Karpas-422 (cell line): Measurements from ENCODE around the gene PTH2. TPM values are rescaled to one million over a fixed set of nuclear protein-coding genes. Genes with fewer than 3 reads are reported as not detected.
A peak's percentile ranks its signal among the peaks of the same experiment; 100 is the strongest.

Experiments
- DNase-seq: peaks from one replicate; pipeline ENCODE4 v3.0.0-alpha.2; 2015
- H2AFZ ChIP-seq: fragments of 200-600 bp; sonication (generic); 2 replicates; pipeline ENCODE4 v1.6.1; 2014; ENCODE audit warnings: antibody characterized with exemption, low read length, mixed read lengths
- H3K27ac ChIP-seq: fragments of 200-600 bp; sonication (generic); 2 replicates; pipeline ENCODE4 v1.5.1; 2014; ENCODE audit warnings: mild to moderate bottlenecking, low read length, moderate library complexity
- H3K27me3 ChIP-seq: fragments of 200-600 bp; sonication (generic); 2 replicates; pipeline ENCODE4 v1.6.1; 2014; ENCODE audit warnings: low read length, mixed read lengths
- H3K36me3 ChIP-seq: fragments of 200-600 bp; sonication (generic); 2 replicates; pipeline ENCODE4 v1.6.1; 2014; ENCODE audit warnings: low read length, mixed read lengths; ENCODE audit not compliant: insufficient read depth
- H3K4me1 ChIP-seq: fragments of 200-600 bp; sonication (generic); 2 replicates; pipeline ENCODE4 v1.6.1; 2014; ENCODE audit warnings: mild to moderate bottlenecking, low read length, mixed read lengths
- H3K4me2 ChIP-seq: fragments of 200-600 bp; sonication (generic); 2 replicates; pipeline ENCODE4 v1.6.1; 2014; ENCODE audit warnings: low read length, low read depth, mild to moderate bottlenecking; ENCODE audit not compliant: poor library complexity, severe bottlenecking
- H3K4me3 ChIP-seq: fragments of 200-600 bp; sonication (generic); 2 replicates; pipeline ENCODE4 v1.5.1; 2014; ENCODE audit warnings: mild to moderate bottlenecking, antibody characterized with exemption, low read length, mixed read lengths
- H3K79me2 ChIP-seq: fragments of 200-600 bp; sonication (generic); 2 replicates; pipeline ENCODE4 v1.6.1; 2014; ENCODE audit warnings: mild to moderate bottlenecking, low read length, mixed read lengths
- H3K9ac ChIP-seq: fragments of 200-600 bp; sonication (generic); 2 replicates; pipeline ENCODE4 v1.6.0; 2014; ENCODE audit warnings: low read length
- H3K9me2 ChIP-seq: fragments of 200-600 bp; sonication (generic), shearing (Covaris generic); replicated peaks from 2 replicates; pipeline ENCODE4 v1.6.0; 2014; ENCODE audit warnings: mild to moderate bottlenecking, low read length, moderate library complexity; ENCODE audit not compliant: insufficient read depth
- H3K9me3 ChIP-seq: fragments of 300-700, 200-600 bp; sonication (generic); 2 replicates; pipeline ENCODE4 v1.6.1; 2014; ENCODE audit warnings: low read length, mixed read lengths
- H4K20me1 ChIP-seq: fragments of 200-600 bp; sonication (generic); 2 replicates; pipeline ENCODE4 v1.6.1; 2014; ENCODE audit warnings: mild to moderate bottlenecking, antibody characterized with exemption, low read length, low read depth; ENCODE audit not compliant: insufficient read depth
- total RNA-seq: library from RNA; depleted of rRNA; stranded (reverse); fragments of >200 nt; shearing (Covaris generic); gene quantifications from 2 replicates; pipeline ENCODE4 v1.2.3, GENCODE V29; 2014; ENCODE audit warnings: low replicate concordance

PTH2 gene
- total RNA-seq, 1 experiment from 2014 or later: not detected

GRCh38 chr19:49408816-49409440 lies 14.3 kb downstream of the PTH2 start:
- peak overlapping the region; percentile 65 for H3K9ac ChIP-seq
- H3K4me2 ChIP-seq: peak overlapping the region; percentile 72
- H3K4me3 ChIP-seq: peak overlapping the region; percentile 51

GRCh38 chr19:49407482-49408015 lies 15.7 kb downstream of the PTH2 start:
- H4K20me1 ChIP-seq: no peaks in the 10 kb centered on the region
- H3K9ac ChIP-seq: no peak overlapping the region
- no peak overlapping the region for H3K27ac ChIP-seq
- H3K9me2 ChIP-seq: no peaks in the 10 kb centered on the region
- H3K9me3 ChIP-seq: no peaks in the 10 kb centered on the region
- no peak overlapping the region for H3K4me2 ChIP-seq
- H2AFZ ChIP-seq: no peak overlapping the region
- H3K4me1 ChIP-seq: peaks cover 65% of the 10 kb centered on the region
- no peaks in the 10 kb centered on the region for H3K27me3 ChIP-seq
- no peak overlapping the region for H3K4me3 ChIP-seq
- no peaks in the 10 kb centered on the region for H3K36me3 ChIP-seq
- no peaks in the 10 kb centered on the region for H3K79me2 ChIP-seq
- no peak for DNase-seq

More at GRCh38 chr19:49408816-49409440, 14.3 kb downstream of the PTH2 start:
- H4K20me1 ChIP-seq: no peaks in the 10 kb centered on the region
- no peaks in the 10 kb centered on the region for H3K27me3 ChIP-seq
- peak; percentile 66 for DNase-seq
- peaks cover 54% of the 10 kb centered on the region for H3K4me1 ChIP-seq
- H3K9me2 ChIP-seq: no peaks in the 10 kb centered on the region
- no peaks in the 10 kb centered on the region for H3K9me3 ChIP-seq
- no peak overlapping the region for H2AFZ ChIP-seq
- H3K79me2 ChIP-seq: no peaks in the 10 kb centered on the region
- no peaks in the 10 kb centered on the region for H3K36me3 ChIP-seq
- peak overlapping the region; percentile 80 for H3K27ac ChIP-seq

- Histone ChIP-seq H3K4me1 (peaks cover 67% of the 10 kb centered on the region), H2AFZ (no peak overlapping the region), H3K27ac (no peak overlapping the region), H4K20me1 (no peaks in the 10 kb centered on the region), H3K9me3 (no peaks in the 10 kb centered on the region), H3K27me3 (no peaks in the 10 kb centered on the region), H3K9ac (no peak overlapping the region), H3K36me3 (no peaks in the 10 kb centered on the region), H3K4me2 (no peak overlapping the region), H3K79me2 (no peaks in the 10 kb centered on the region), H3K4me3 (no peak overlapping the region), H3K9me2 (no peaks in the 10 kb centered on the region)
- no peak for DNase-seq
These were observed 16.2 kb downstream of the PTH2 start for GRCh38 chr19:49407079-49407478.

- Histone ChIP-seq H3K9me3 (no peaks in the 10 kb centered on the region), H3K4me2 (peak overlapping the region; percentile 82), H3K27me3 (no peaks in the 10 kb centered on the region), H3K9ac (peak overlapping the region; percentile 74), H3K27ac (peak overlapping the region; percentile 98), H3K9me2 (no peaks in the 10 kb centered on the region), H3K36me3 (no peaks in the 10 kb centered on the region), H4K20me1 (no peaks in the 10 kb centered on the region), H2AFZ (no peak overlapping the region), H3K79me2 (no peaks in the 10 kb centered on the region), H3K4me3 (peak overlapping the region; percentile 55), H3K4me1 (peaks cover 37% of the 10 kb centered on the region)
- DNase-seq: peak; percentile 97
These were observed 19.6 kb downstream of the PTH2 start for GRCh38 chr19:49403404-49404187.

GRCh38 chr19:49400029-49400428 lies 23.2 kb downstream of the PTH2 start:
- H3K4me3 ChIP-seq: no peak overlapping the region
- H4K20me1 ChIP-seq: no peaks in the 10 kb centered on the region
- H3K9me2 ChIP-seq: no peaks in the 10 kb centered on the region
- H3K9ac ChIP-seq: no peak overlapping the region
- H3K36me3 ChIP-seq: no peaks in the 10 kb centered on the region
- H3K27me3 ChIP-seq: no peaks in the 10 kb centered on the region
- peaks cover 30% of the 10 kb centered on the region for H3K4me1 ChIP-seq
- H3K4me2 ChIP-seq: no peak overlapping the region
- no peak overlapping the region for H2AFZ ChIP-seq
- no peak for DNase-seq
- H3K79me2 ChIP-seq: no peaks in the 10 kb centered on the region
- no peaks in the 10 kb centered on the region for H3K9me3 ChIP-seq
- no peak overlapping the region for H3K27ac ChIP-seq

- Histone ChIP-seq H3K9me3 (no peaks in the 10 kb centered on the region), H3K4me3 (no peak overlapping the region), H3K27ac (no peak overlapping the region), H4K20me1 (no peaks in the 10 kb centered on the region), H3K9ac (no peak overlapping the region), H3K4me2 (no peak overlapping the region), H3K79me2 (no peaks in the 10 kb centered on the region), H3K27me3 (no peaks in the 10 kb centered on the region), H2AFZ (no peak overlapping the region), H3K36me3 (no peaks in the 10 kb centered on the region), H3K4me1 (peaks cover 19% of the 10 kb centered on the region), H3K9me2 (no peaks in the 10 kb centered on the region)
- DNase-seq: no peak
These were observed 24.3 kb downstream of the PTH2 start for GRCh38 chr19:49398931-49399330.

- H4K20me1 ChIP-seq: no peaks in the 10 kb centered on the region
- no peaks in the 10 kb centered on the region for H3K36me3 ChIP-seq
- H3K9me2 ChIP-seq: no peaks in the 10 kb centered on the region
- H3K27me3 ChIP-seq: no peaks in the 10 kb centered on the region
- no peak overlapping the region for H3K4me2 ChIP-seq
- no peaks in the 10 kb centered on the region for H3K9me3 ChIP-seq
- no peak overlapping the region for H3K9ac ChIP-seq
- no peak overlapping the region for H3K27ac ChIP-seq
- peaks cover 15% of the 10 kb centered on the region for H3K4me1 ChIP-seq
- no peak overlapping the region for H3K4me3 ChIP-seq
- H2AFZ ChIP-seq: no peak overlapping the region
- DNase-seq: no peak
- H3K79me2 ChIP-seq: no peaks in the 10 kb centered on the region
These were observed 25.1 kb downstream of the PTH2 start for GRCh38 chr19:49398001-49398615.
